Activated B cell treated with CpG ODN at 0.5 μM for 24 hours (primary cell): ENCODE results near the gene DDX5. TPM values are rescaled to one million over a fixed set of nuclear protein-coding genes. Genes with fewer than 3 reads are reported as not detected.
A peak's percentile ranks its signal among the peaks of the same experiment; 100 is the strongest.

Experiments
- ATAC-seq: fragments of 200-7000 bp; cut with Tn5 transposase; one replicate; pipeline ENCODE4 v1.10.0; 2021; ENCODE audit warnings: low read depth, mild to moderate bottlenecking, moderate library complexity
- CTCF ChIA-PET: fragments of 350-600 bp; sonication (Branson Sonifier 250); formaldehyde crosslinking; loops from one replicate; lab custom pipeline; 2021; ENCODE audit warnings: antibody characterized with exemption; lab: Charles Lee
- POLR2A ChIA-PET: fragments of 350-600 bp; sonication (Branson Sonifier 250); formaldehyde crosslinking; loops from one replicate; lab custom pipeline; 2021; ENCODE audit warnings: antibody characterized with exemption; lab: Charles Lee
- DNase-seq: peaks from one replicate; pipeline ENCODE4 v3.0.0; 2022
- H3K27ac Mint-ChIP-seq: one replicate; pipeline ENCODE4 v1.8.0; 2020; ENCODE audit warnings: mixed read lengths
- H3K27me3 Mint-ChIP-seq: one replicate; pipeline ENCODE4 v1.8.0; 2021; ENCODE audit warnings: mixed read lengths
- H3K36me3 Mint-ChIP-seq: one replicate; pipeline ENCODE4 v1.8.0; 2021; ENCODE audit warnings: low read depth, mixed read lengths
- H3K4me1 Mint-ChIP-seq: one replicate; pipeline ENCODE4 v1.8.0; 2021; ENCODE audit warnings: mixed read lengths
- H3K4me3 Mint-ChIP-seq: one replicate; pipeline ENCODE4 v1.8.0; 2020; ENCODE audit warnings: mild to moderate bottlenecking, mixed read lengths
- H3K9me3 Mint-ChIP-seq: one replicate; pipeline ENCODE4 v1.8.0; 2020; ENCODE audit warnings: mixed read lengths
- intact Hi-C: fragments of 100-400 bp; cut with micrococcal nuclease; formaldehyde crosslinking; loops from one replicate; pipeline ENCODE4 v1.15.1; 2024
- total RNA-seq: library from RNA; stranded (reverse); gene quantifications from 2 replicates; pipeline ENCODE4 v1.2.3, GENCODE V29; 2022
- TF ChIP-seq, protein P1 (sequence below): fragments of 200-600 bp; IDR thresholded peaks from one replicate; pipeline ENCODE4 v1.8.0; 2022; ENCODE audit warnings: antibody characterized with exemption, mild to moderate bottlenecking

The DDX5 gene
- total RNA-seq, 1 donor from 2014 or later = 1,208 TPM

GRCh38 chr17:64458756-64459155, 47.3 kb downstream of the DDX5 start:
- Mint-ChIP-seq H3K4me3 (no peak overlapping the region), H3K4me1 (peaks cover 50% of the 10 kb centered on the region), H3K9me3 (peaks cover 3% of the 10 kb centered on the region), H3K27me3 (no peaks in the 10 kb centered on the region), H3K27ac (no peak overlapping the region), H3K36me3 (peaks cover 27% of the 10 kb centered on the region)
- ChIA-PET CTCF (no interaction called here), POLR2A (interaction anchor here (0.6 kb wide), 1 partner anchor 571 kb away, joined by 4 read pairs; no protein-coding TSS in a partner anchor)
- ATAC-seq (no peak), DNase-seq (no peak)
- intact Hi-C loops = loop anchor here (5.0 to 10.0 kb wide), 2 partner anchors 36 to 1014 kb away; partner anchors contain the start of gene CYB561
- TF ChIP-seq, protein P1, sequence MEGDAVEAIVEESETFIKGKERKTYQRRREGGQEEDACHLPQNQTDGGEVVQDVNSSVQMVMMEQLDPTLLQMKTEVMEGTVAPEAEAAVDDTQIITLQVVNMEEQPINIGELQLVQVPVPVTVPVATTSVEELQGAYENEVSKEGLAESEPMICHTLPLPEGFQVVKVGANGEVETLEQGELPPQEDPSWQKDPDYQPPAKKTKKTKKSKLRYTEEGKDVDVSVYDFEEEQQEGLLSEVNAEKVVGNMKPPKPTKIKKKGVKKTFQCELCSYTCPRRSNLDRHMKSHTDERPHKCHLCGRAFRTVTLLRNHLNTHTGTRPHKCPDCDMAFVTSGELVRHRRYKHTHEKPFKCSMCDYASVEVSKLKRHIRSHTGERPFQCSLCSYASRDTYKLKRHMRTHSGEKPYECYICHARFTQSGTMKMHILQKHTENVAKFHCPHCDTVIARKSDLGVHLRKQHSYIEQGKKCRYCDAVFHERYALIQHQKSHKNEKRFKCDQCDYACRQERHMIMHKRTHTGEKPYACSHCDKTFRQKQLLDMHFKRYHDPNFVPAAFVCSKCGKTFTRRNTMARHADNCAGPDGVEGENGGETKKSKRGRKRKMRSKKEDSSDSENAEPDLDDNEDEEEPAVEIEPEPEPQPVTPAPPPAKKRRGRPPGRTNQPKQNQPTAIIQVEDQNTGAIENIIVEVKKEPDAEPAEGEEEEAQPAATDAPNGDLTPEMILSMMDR = no peak

DNA sequence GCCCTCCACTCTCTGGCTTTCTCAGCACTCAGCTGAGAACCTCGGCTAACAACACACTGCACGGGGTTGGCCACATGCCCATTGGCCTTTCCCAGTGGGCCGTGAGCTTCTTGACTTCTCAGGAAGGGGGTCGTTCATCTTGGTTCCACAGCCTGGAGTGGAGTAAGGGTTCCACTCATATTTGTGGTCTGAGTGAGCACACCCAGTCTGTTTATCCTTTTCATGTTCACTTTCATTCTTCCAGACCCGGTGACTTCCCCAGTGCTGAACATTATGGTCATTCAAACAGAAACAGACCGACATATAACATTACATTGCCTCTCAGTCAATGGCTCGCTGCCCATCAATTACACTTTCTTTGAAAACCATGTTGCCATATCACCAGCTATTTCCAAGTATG, 48.9 kb downstream of the DDX5 start:
- DNase-seq (no peak), ATAC-seq (no peak)
- Mint-ChIP-seq H3K27me3 (no peaks in the 10 kb centered on the region), H3K27ac (peak overlapping the region; percentile 90), H3K4me1 (peaks cover 60% of the 10 kb centered on the region), H3K4me3 (no peak overlapping the region), H3K36me3 (peaks cover 32% of the 10 kb centered on the region), H3K9me3 (peaks cover 3% of the 10 kb centered on the region)
- ChIA-PET CTCF (interaction anchor here (1.9 kb wide), 1 partner anchor 34 kb away, joined by 8 read pairs; no protein-coding TSS in a partner anchor), POLR2A (interaction anchor here (0.7 to 3.8 kb wide), 7 partner anchors 10 to 614 kb away, joined by 3 to 43 read pairs (median 7); partner anchors contain the start of genes CEP95, DDX5, ICAM2 and POLG2)
- TF ChIP-seq, protein P1 = no peak
- intact Hi-C loops = loop anchor here (2.0 to 10.0 kb wide), 4 partner anchors 18 to 1012 kb away; partner anchors contain the start of genes CYB561 and POLG2

DNA sequence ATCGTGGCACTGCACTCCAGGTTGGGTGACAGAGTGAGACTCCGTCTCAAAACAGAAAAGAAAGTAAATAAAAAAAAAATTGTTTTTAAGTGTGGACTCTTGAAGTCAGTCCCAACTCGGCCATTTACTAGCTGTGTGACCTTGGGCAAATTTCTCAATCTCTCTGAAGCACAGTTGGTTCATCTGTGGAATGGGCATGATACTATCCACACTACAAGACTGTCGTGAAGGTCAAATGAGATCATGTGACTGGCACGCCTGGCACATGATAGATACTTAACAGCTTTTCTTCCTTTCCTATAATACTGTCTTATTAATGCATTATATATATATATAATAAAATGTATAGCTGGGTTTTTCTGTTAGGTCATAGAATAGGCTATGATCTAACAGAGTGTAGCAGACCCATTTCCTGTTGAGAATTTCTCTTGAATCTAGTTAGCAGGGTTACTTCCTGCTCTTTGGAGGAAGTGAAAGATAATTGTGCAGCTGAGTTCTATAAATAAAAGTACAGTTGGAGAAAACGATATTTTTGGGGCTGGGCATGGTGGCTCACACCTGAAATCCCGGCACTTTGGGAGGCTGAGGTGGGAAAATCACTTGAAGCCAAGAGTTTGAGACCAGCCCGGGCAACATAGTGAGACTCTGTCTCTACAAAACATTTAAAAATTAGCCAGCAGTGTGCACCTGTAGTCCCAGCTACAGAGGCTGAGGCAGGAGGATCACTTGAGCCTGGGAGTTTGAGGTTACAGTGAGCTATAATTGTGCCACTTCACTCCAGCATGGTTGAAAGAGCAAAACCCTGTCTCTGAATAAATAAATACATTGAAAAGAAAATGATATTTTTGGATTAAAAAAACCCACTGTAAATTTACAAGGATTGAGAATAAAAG, 49.9 kb downstream of the DDX5 start:
- ATAC-seq = peak; percentile 86
- TF ChIP-seq, protein P1 = no peak
- Mint-ChIP-seq H3K27ac (peak overlapping the region; percentile 90), H3K4me1 (peaks cover 63% of the 10 kb centered on the region), H3K27me3 (no peaks in the 10 kb centered on the region), H3K9me3 (peaks cover 3% of the 10 kb centered on the region), H3K4me3 (peak overlapping the region; percentile 60), H3K36me3 (peaks cover 27% of the 10 kb centered on the region)
- CTCF ChIA-PET = interaction anchor here (1.1 to 1.9 kb wide), 6 partner anchors 9 to 60 kb away, joined by 3 to 8 read pairs (median 4); partner anchors contain the start of gene POLG2
- DNase-seq = peak; percentile 26
- POLR2A ChIA-PET = interaction anchor here (1.0 to 3.8 kb wide), 6 partner anchors 40 to 714 kb away, joined by 3 to 43 read pairs (median 5); partner anchors contain the start of genes CEP95, DDX5, ICAM2 and POLG2
- intact Hi-C loops = loop anchor here (2.0 to 10.0 kb wide), 4 partner anchors 19 to 1011 kb away; partner anchors contain the start of genes CYB561 and POLG2

- H3K36me3 Mint-ChIP-seq = peaks cover 13% of the 10 kb centered on the region
- ATAC-seq (no peak), DNase-seq (no peak)
- TF ChIP-seq, protein P1 = no peak
- no peaks in the 10 kb centered on the region for H3K9me3 Mint-ChIP-seq
- peaks cover 49% of the 10 kb centered on the region for H3K4me1 Mint-ChIP-seq
- H3K27ac Mint-ChIP-seq = peak overlapping the region; percentile 95
- ChIA-PET CTCF (interaction anchor here (1.0 to 2.7 kb wide), 4 partner anchors 29 to 56 kb away, joined by 3 to 7 read pairs (median 4); no protein-coding TSS in a partner anchor), POLR2A (interaction anchor here (0.6 to 3.4 kb wide), 4 partner anchors 21 to 57 kb away, joined by 3 to 27 read pairs (median 4); partner anchors contain the start of genes CEP95, DDX5 and POLG2)
- H3K4me3 Mint-ChIP-seq = peak overlapping the region; percentile 85
- H3K27me3 Mint-ChIP-seq = no peaks in the 10 kb centered on the region
- intact Hi-C loops = loop anchor here (1.0 kb wide), 1 partner anchor 48 kb away; the partner anchor contains the start of gene POLG2
Observed at GRCh38 chr17:64449545-64449944, 56.5 kb downstream of the DDX5 start.
